C4-2B (cell line): ENCODE measurements around the gene SRGAP2.
"Not testable (repeated sequence)": the region's sequence is repeated elsewhere in the genome, so short reads cannot be mapped to it uniquely, and the experiment has no call there.

Experiments
- ZFX ChIP-seq: fragments of 450-650 bp; IDR thresholded peaks from 2 replicates; pipeline ENCODE4 v1.6.1; 2017
- TF ChIP-seq, protein P1 (sequence below): fragments of 450-650 bp; conservative IDR thresholded peaks from 2 replicates; pipeline ENCODE4 v1.5.1; 2017; ENCODE audit warnings: mild to moderate bottlenecking

DNA sequence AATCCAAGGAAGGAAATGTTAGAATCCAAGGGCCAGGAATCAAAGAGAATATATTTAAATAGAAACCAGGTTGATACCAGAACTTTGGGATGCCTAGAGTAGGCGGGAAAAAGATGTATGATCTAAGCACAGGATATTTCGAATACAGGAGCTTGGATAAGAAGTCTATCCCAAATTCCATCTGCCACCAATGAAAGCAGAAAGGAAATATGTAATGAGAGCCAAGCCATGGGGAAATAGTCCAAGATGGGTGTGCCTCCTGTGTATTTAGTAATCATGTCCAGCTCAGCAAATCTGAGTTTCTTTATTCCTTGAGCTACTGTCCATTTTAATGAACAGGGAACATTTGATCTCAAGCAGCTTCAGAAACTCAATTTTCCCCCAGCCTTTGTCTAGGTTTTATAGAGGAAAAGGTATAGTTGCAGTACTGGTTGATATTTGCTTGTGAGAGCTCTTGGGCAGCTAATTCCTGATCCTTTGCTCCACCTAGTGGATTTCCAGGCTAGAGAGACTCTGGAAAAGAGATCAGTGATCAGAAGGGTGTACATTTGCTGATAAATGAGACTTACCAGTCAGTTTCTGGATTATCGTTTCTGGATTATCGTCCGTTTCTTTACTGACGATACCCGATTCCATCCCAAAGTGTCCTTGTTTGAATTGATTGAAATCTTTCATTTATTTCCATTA lies 29.0 kb upstream of the SRGAP2 start:
- TF ChIP-seq, protein P1, sequence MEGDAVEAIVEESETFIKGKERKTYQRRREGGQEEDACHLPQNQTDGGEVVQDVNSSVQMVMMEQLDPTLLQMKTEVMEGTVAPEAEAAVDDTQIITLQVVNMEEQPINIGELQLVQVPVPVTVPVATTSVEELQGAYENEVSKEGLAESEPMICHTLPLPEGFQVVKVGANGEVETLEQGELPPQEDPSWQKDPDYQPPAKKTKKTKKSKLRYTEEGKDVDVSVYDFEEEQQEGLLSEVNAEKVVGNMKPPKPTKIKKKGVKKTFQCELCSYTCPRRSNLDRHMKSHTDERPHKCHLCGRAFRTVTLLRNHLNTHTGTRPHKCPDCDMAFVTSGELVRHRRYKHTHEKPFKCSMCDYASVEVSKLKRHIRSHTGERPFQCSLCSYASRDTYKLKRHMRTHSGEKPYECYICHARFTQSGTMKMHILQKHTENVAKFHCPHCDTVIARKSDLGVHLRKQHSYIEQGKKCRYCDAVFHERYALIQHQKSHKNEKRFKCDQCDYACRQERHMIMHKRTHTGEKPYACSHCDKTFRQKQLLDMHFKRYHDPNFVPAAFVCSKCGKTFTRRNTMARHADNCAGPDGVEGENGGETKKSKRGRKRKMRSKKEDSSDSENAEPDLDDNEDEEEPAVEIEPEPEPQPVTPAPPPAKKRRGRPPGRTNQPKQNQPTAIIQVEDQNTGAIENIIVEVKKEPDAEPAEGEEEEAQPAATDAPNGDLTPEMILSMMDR = peak; percentile 23
- not testable (repeated sequence) for TF ChIP-seq ZFX
